GM12878 (cell line): ENCODE data around the gene NRSN1. TPM values are rescaled to one million over a fixed set of nuclear protein-coding genes. Genes with fewer than 3 reads are reported as not detected.

Experiments
- ATAC-seq: fragments of 200-7000 bp; cut with Tn5 transposase; 3 replicates; pipeline ENCODE4 v1.9.1; 2020; ENCODE audit warnings: mild to moderate bottlenecking, moderate library complexity
- BruUV-seq: library from RNA; stranded (reverse); fragments of 400-500 nt; replicated peaks from 2 replicates; lab custom pipeline; 2021; lab: Mats Ljungman, UMichigan
- CTCF ChIA-PET: fragments of 300-600 bp; sonication (Branson Sonifier 250); formaldehyde crosslinking; extraction: SDS; loops from one replicate; lab custom pipeline; 2021; ENCODE audit warnings: inconsistent platforms; lab: Yijun Ruan, JAX
- POLR2A ChIA-PET: fragments of 350-600 bp; formaldehyde crosslinking; extraction: SDS; loops from one replicate; lab custom pipeline; 2021; ENCODE audit warnings: inconsistent platforms; lab: Charles Lee
- RAD21 ChIA-PET: fragments of 300-600 bp; sonication (Branson Sonifier 250); formaldehyde crosslinking; loops from one replicate; lab custom pipeline; 2023; ENCODE audit warnings: antibody characterized with exemption; ENCODE audit not compliant: unreplicated experiment; lab: Charles Lee
- SMC1A ChIA-PET: fragments of 300-600 bp; sonication (Branson Sonifier 250); formaldehyde crosslinking; loops from one replicate; lab custom pipeline; 2023; ENCODE audit not compliant: unreplicated experiment, uncharacterized antibody; lab: Charles Lee
- DNase-seq: peaks from one replicate; pipeline ENCODE4 v3.0.0-alpha.2; 2011; ENCODE audit warnings: low read depth, low spot score
- FAIRE-seq: peaks from 3 replicates; lab custom pipeline; 2011; peaks lifted over from hg19 to GRCh38; lab: Jason Lieb, UNC
- H2AFZ ChIP-seq: 2 replicates; pipeline ENCODE4 v1.6.0; 2011; ENCODE audit warnings: low read depth, low read length, control low read depth; ENCODE audit not compliant: control insufficient read depth
- H3K27ac ChIP-seq: 2 replicates; pipeline ENCODE4 v1.5.1; 2011; ENCODE audit warnings: control low read depth; ENCODE audit not compliant: control insufficient read depth, insufficient read depth
- H3K27me3 ChIP-seq, 2 experiments: replicated peaks in 1 of 2; 2 replicates each; pipeline versions ENCODE4 v1.6.0 to v1.6.1; 2011; ENCODE audit warnings: low read length in 1 of 2; ENCODE audit not compliant: control insufficient read depth in 2 of 2, insufficient read depth in 2 of 2
- H3K36me3 ChIP-seq, 2 experiments: 2 replicates each; pipeline ENCODE4 v1.5.1; 2011; ENCODE audit warnings: low read length in 1 of 2; ENCODE audit not compliant: control insufficient read depth in 2 of 2, insufficient read depth in 2 of 2
- H3K4me1 ChIP-seq: 2 replicates; pipeline ENCODE4 v1.6.1; 2011; ENCODE audit warnings: mild to moderate bottlenecking, low read length, moderate library complexity, mixed read lengths; ENCODE audit not compliant: control insufficient read depth, insufficient read depth
- H3K4me2 ChIP-seq: 2 replicates; pipeline ENCODE4 v1.6.0; 2011; ENCODE audit warnings: control low read depth; ENCODE audit not compliant: control insufficient read depth, insufficient read depth
- H3K4me3 ChIP-seq: fragments of 200-600 bp; sonication (generic); 2 replicates; pipeline ENCODE4 v1.5.1; 2016
- H3K79me2 ChIP-seq: 2 replicates; pipeline ENCODE4 v1.6.0; 2011; ENCODE audit warnings: low read length; ENCODE audit not compliant: control insufficient read depth, insufficient read depth
- H3K9ac ChIP-seq: 2 replicates; pipeline ENCODE4 v1.8.0; 2011; ENCODE audit warnings: low read length, control low read depth, mixed read lengths; ENCODE audit not compliant: control insufficient read depth, insufficient read depth
- H3K9me3 ChIP-seq: replicated peaks from 3 replicates; pipeline ENCODE4 v1.5.1; 2011; ENCODE audit warnings: mild to moderate bottlenecking, low read length; ENCODE audit not compliant: control insufficient read depth, insufficient read depth
- H4K20me1 ChIP-seq: 2 replicates; pipeline ENCODE4 v1.6.0; 2011; ENCODE audit not compliant: control insufficient read depth, insufficient read depth
- ATF7 ChIP-seq: fragments of 450-650 bp; IDR thresholded peaks from 2 replicates; pipeline ENCODE4 v1.6.1; 2016; ENCODE audit warnings: low read depth, mild to moderate bottlenecking
- EGR1 ChIP-seq, 2 experiments: IDR thresholded peaks; 1 replicate in 1 of 2; 2 replicates in 1 of 2; pipeline ENCODE4 v1.6.1; 2011 to 2012; ENCODE audit warnings: low read depth in 2 of 2, low read length in 2 of 2, borderline replicate concordance in 1 of 2, mild to moderate bottlenecking in 1 of 2, moderate library complexity in 1 of 2
- FOXM1 ChIP-seq: IDR thresholded peaks from 2 replicates; pipeline ENCODE4 v1.6.1; 2012; ENCODE audit warnings: low read depth, mild to moderate bottlenecking, inconsistent platforms, low read length, moderate library complexity
- GATAD2B ChIP-seq: fragments of 450-650 bp; conservative IDR thresholded peaks from 2 replicates; pipeline ENCODE4 v1.6.1; 2017; ENCODE audit warnings: low read depth, mild to moderate bottlenecking, moderate library complexity
- JUND ChIP-seq: IDR thresholded peaks from 2 replicates; pipeline ENCODE4 v1.6.1; 2012; ENCODE audit warnings: low read depth, mild to moderate bottlenecking, low read length, improper control_type of control experiment, moderate library complexity
- SMAD5 ChIP-seq: IDR thresholded peaks from 2 replicates; pipeline ENCODE4 v1.6.1; 2016; ENCODE audit warnings: antibody characterized with exemption, low read depth
- SMC3 ChIP-seq: IDR thresholded peaks from 2 replicates; pipeline ENCODE4 v1.6.1; 2011; ENCODE audit warnings: low read length, improper control_type of control experiment, borderline replicate concordance
- ZNF274 ChIP-seq: IDR thresholded peaks from one replicate; pipeline ENCODE4 v1.8.0; 2011; ENCODE audit not compliant: insufficient read length, insufficient read depth
- WGBS: methylation state at CpG from one replicate; pipeline ENCODE4 v1.1.6; 2016; ENCODE audit warnings: low lambda C conversion rate; ENCODE audit not compliant: insufficient replicate concordance, insufficient coverage; ENCODE audit errors: missing lambda C conversion rate; 5-methylcytosine and 5-hydroxymethylcytosine counted together
- in situ Hi-C: fragments of 300-500 bp; cut with MboI; formaldehyde crosslinking; loops from 9 replicates; pipeline ENCODE4 v1.14.3; 2018; ENCODE audit warnings: mixed read lengths
- intact Hi-C: fragments of 100-400 bp; cut with micrococcal nuclease; formaldehyde crosslinking; loops from one replicate; pipeline ENCODE4 v1.14.2; 2022; ENCODE audit not compliant: unreplicated experiment
- polyA plus RNA-seq, 11 experiments: library from polyadenylated mRNA; depleted of rRNA in 4 of 11; unstranded in 6 of 11; stranded (reverse) in 5 of 11; fragments of >200 nt; fragmentation: Nextera tagmentation in 4 of 11; fragmentation: Illumina TruSeq in 1 of 11; extraction: Ambion mirVana in 4 of 11; extraction: Trizol in 1 of 11; gene quantifications; 1 replicate in 1 of 11; 2 replicates in 10 of 11; pipeline versions ENCODE4 v1.2.1 to v1.2.3, GENCODE V29; 2011 to 2016; ENCODE audit warnings: inconsistent platforms in 2 of 11, missing spikeins in 2 of 11, low read depth in 1 of 11
- total RNA-seq, 4 experiments: library from RNA; depleted of rRNA in 3 of 4; stranded (reverse); fragments of >200 nt in 3 of 4; fragmentation: Illumina TruSeq in 1 of 4; extraction: Trizol in 1 of 4; gene quantifications; 2 replicates each; pipeline versions ENCODE4 v1.2.1 to v1.2.3, GENCODE V29; 2013 to 2021
- TF ChIP-seq, protein P1 (sequence below): IDR thresholded peaks from 2 replicates; pipeline ENCODE4 v1.6.1; 2011; ENCODE audit warnings: mild to moderate bottlenecking, low read depth, low read length, moderate library complexity; ENCODE audit not compliant: insufficient replicate concordance
- TF ChIP-seq, protein P2 (sequence below): fragments of 450-650 bp; IDR thresholded peaks from 2 replicates; pipeline ENCODE4 v1.6.1; 2017; ENCODE audit warnings: mild to moderate bottlenecking, low read depth, inconsistent platforms; ENCODE audit not compliant: poor library complexity, severe bottlenecking
- TF ChIP-seq, protein P3 (sequence below): IDR thresholded peaks from 2 replicates; pipeline ENCODE4 v1.6.1; 2012; ENCODE audit warnings: low read depth, low read length, improper control_type of control experiment
- TF ChIP-seq, protein P4 (sequence below): fragments of 450-650 bp; conservative IDR thresholded peaks from 2 replicates; pipeline ENCODE4 v1.6.1; 2017; ENCODE audit warnings: mild to moderate bottlenecking, moderate library complexity
- TF ChIP-seq, protein P5 (sequence below): IDR thresholded peaks from 2 replicates; pipeline ENCODE4 v1.6.1; 2011; ENCODE audit warnings: borderline replicate concordance, low read depth, mild to moderate bottlenecking, moderate library complexity, mixed read lengths, low read length; ENCODE audit not compliant: insufficient read depth; ENCODE audit errors: extremely low read length

Gene NRSN1
- total and polyA plus RNA-seq, 10 of the 15 experiments (the other 5 are each of a cell fraction or from before 2014, with no cell fraction given), result not detected

DNA sequence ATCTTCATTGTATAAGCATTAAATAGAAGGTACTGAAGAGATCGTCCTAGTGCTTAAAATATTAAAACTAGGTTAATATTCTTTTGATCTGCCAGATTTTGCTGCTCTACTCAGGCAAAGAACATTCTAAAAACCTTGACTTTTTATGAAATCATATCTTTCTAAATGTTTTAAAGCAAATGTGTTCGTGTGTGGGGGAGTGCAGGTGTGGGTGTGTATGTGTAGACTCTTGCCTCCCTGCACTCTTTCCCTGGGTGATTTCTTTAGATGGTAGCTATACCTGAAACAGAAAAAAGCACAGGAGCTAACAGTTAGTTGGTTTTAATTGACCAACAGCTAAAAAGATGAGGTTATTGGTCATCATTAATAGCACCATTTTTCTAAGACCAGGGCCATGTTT lies 5.7 kb downstream of the NRSN1 start:
- ATAC-seq (no peak), FAIRE-seq (no peak), DNase-seq (no peak)
- in situ Hi-C loops (no loop called here), intact Hi-C loops (no loop called here)
- Histone ChIP-seq H2AFZ (no peak overlapping the region), H3K9ac (no peak overlapping the region), H3K4me3 (no peak overlapping the region), H3K9me3 (no peaks in the 10 kb centered on the region), H3K36me3 (no peaks in the 10 kb centered on the region), H3K4me1 (no peaks in the 10 kb centered on the region), H3K27me3 (no peaks in the 10 kb centered on the region), H3K4me2 (no peak overlapping the region), H4K20me1 (no peaks in the 10 kb centered on the region), H3K79me2 (no peaks in the 10 kb centered on the region), H3K27ac (no peak overlapping the region)
- 3% methylated on average over 2 of the region's 2 CpGs for WGBS
- SMC1A ChIA-PET, result no interaction called here
- POLR2A ChIA-PET, result no interaction called here
- CTCF ChIA-PET, result no interaction called here
- RAD21 ChIA-PET, result no interaction called here
- no TSS peak for BruUV-seq
- TF ChIP-seq, protein P1, sequence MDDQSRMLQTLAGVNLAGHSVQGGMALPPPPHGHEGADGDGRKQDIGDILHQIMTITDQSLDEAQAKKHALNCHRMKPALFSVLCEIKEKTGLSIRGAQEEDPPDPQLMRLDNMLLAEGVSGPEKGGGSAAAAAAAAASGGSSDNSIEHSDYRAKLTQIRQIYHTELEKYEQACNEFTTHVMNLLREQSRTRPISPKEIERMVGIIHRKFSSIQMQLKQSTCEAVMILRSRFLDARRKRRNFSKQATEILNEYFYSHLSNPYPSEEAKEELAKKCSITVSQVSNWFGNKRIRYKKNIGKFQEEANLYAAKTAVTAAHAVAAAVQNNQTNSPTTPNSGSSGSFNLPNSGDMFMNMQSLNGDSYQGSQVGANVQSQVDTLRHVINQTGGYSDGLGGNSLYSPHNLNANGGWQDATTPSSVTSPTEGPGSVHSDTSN, result no peak
- TF ChIP-seq, protein P2, sequence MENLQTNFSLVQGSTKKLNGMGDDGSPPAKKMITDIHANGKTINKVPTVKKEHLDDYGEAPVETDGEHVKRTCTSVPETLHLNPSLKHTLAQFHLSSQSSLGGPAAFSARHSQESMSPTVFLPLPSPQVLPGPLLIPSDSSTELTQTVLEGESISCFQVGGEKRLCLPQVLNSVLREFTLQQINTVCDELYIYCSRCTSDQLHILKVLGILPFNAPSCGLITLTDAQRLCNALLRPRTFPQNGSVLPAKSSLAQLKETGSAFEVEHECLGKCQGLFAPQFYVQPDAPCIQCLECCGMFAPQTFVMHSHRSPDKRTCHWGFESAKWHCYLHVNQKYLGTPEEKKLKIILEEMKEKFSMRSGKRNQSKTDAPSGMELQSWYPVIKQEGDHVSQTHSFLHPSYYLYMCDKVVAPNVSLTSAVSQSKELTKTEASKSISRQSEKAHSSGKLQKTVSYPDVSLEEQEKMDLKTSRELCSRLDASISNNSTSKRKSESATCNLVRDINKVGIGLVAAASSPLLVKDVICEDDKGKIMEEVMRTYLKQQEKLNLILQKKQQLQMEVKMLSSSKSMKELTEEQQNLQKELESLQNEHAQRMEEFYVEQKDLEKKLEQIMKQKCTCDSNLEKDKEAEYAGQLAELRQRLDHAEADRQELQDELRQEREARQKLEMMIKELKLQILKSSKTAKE, result no peak
- TF ChIP-seq FOXM1 (no peak), JUND (no peak), ATF7 (no peak), EGR1 (IDR thresholded peaks at IDR 0.05; ENCODE audit: borderline replicate concordance in 1 of 2, low read depth in 2 of 2, low read length in 2 of 2) (no peak), SMC3 (no peak), SMAD5 (no peak), GATAD2B (no peak), ZNF274 (no peak)
- TF ChIP-seq, protein P3, sequence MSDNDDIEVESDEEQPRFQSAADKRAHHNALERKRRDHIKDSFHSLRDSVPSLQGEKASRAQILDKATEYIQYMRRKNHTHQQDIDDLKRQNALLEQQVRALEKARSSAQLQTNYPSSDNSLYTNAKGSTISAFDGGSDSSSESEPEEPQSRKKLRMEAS, result no peak
- TF ChIP-seq, protein P4, sequence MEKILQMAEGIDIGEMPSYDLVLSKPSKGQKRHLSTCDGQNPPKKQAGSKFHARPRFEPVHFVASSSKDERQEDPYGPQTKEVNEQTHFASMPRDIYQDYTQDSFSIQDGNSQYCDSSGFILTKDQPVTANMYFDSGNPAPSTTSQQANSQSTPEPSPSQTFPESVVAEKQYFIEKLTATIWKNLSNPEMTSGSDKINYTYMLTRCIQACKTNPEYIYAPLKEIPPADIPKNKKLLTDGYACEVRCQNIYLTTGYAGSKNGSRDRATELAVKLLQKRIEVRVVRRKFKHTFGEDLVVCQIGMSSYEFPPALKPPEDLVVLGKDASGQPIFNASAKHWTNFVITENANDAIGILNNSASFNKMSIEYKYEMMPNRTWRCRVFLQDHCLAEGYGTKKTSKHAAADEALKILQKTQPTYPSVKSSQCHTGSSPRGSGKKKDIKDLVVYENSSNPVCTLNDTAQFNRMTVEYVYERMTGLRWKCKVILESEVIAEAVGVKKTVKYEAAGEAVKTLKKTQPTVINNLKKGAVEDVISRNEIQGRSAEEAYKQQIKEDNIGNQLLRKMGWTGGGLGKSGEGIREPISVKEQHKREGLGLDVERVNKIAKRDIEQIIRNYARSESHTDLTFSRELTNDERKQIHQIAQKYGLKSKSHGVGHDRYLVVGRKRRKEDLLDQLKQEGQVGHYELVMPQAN, result no peak
- TF ChIP-seq, protein P5, sequence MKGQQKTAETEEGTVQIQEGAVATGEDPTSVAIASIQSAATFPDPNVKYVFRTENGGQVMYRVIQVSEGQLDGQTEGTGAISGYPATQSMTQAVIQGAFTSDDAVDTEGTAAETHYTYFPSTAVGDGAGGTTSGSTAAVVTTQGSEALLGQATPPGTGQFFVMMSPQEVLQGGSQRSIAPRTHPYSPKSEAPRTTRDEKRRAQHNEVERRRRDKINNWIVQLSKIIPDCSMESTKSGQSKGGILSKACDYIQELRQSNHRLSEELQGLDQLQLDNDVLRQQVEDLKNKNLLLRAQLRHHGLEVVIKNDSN, result no peak
